Iris pigment epithelial cell (primary cell): ENCODE data around the gene SDC4.

Source experiments
- DNase-seq: peaks from one replicate; pipeline ENCODE4 v3.0.0-alpha.2; 2011; ENCODE audit warnings: low read depth

The SDC4 gene

GRCh38 chr20:45318948-45319347, 29.3 kb downstream of the SDC4 start:
- no peak for DNase-seq

DNA sequence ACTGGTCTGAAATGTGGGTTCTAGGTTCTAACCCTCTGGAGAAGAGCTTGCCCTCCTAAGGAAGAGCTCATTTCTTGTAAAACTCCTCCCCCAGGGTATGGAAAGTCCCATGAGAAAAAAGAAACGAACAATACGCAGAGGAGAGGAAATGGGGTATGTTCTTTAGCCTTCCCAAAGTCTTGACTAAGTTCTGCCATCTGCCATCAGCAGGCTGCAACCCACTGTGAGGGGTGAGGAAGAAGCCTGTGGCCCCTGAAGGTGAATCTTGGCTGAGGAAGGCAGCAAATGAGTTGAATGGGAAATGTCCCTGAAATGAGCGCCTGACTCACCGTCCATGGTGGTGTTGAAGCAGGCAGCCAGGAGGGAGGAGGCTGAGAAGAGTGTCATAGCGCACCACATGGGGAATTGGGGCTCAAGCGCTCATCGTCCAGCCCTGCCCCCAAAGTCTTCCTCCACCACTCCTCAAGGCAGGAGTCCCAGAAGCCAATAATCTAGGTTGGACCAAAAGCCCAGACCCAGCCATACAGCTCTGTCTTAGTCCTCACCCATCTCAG, 29.8 kb downstream of the SDC4 start:
- DNase-seq, result no peak

DNA sequence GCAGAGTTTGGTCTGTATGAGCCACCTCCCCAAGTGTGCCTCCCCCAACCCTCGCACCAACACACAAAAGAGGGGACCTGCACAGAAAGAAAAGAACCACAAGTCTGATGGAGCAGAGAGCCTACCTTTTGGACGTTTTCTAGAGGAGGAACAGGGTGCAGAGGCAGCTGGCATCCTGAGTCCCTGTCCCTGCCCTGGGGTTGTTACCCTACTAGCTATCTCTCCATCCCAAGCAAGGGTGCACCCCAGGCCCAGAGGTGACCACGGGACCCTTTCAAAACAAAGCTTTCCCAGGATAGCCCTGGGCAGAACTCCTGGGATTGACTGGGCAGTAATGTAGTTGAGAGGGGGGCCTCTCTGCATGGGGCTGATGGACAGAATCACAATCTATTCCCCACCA, 30.4 kb downstream of the SDC4 start:
- DNase-seq, result no peak

DNA sequence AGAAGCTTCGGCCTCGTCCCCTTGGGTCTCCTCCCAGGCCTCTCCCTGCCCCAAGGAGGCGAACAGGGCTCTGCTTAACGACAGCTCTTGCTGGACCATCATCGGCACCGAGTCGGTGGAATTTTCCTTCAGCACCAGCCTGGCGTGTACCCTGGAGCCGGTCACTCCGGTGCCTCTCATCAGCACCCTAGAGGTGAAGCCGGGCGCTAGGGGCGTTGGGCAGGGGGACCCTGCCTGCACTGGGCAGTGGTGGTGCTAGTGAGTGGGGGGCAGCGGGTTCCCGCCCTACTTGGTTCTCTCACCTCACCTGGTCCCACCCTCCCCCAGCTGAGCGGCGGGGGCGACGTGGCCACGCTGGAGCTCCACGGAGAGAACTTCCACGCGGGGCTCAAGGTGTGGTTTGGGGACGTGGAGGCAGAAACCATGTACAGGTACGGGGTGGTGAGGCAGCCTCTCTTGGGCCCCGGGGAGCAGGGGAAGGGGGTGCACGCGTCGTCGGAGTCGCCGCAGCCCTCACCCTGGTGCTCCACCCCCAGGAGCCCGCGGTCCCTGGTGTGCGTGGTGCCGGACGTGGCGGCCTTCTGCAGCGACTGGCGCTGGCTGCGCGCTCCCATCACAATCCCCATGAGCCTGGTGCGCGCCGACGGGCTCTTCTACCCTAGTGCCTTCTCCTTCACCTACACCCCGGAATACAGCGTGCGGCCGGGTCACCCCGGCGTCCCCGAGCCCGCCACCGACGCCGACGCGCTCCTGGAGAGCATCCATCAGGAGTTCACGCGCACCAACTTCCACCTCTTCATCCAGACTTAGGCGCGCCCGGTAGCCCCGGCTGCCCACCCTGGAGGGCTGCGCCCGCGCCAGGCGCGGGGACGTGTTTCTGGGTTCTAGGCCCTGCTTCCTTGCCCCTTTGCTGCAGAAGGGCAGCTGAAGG, 31.8 kb downstream of the SDC4 start:
- no peak for DNase-seq

DNA sequence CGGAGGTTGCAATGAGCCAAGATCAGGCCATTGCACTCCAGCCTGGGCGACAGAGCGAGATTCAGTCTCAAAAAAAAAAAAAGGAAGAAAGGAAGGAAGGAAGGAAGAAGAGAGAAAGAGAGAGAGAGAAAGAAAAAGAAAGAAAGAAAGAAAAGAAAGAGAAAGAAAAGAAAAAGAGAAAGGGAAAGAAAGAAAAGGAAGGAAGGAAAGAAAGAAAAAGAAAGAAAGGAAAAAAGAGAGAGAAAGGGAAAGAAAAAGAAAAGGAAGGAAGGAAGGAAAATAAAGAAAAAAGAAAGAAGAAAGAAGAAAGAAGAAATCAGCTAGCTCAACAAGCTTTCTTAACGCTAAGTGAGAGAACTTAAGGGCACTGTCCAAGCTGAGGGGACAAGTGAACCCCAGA, 32.6 kb downstream of the SDC4 start:
- DNase-seq, result no peak

- DNase-seq, result no peak
Observed at GRCh38 chr20:45313943-45314342, 34.3 kb downstream of the SDC4 start.

- no peak for DNase-seq
Observed at GRCh38 chr20:45313065-45313695, 35.0 kb downstream of the SDC4 start.

DNA sequence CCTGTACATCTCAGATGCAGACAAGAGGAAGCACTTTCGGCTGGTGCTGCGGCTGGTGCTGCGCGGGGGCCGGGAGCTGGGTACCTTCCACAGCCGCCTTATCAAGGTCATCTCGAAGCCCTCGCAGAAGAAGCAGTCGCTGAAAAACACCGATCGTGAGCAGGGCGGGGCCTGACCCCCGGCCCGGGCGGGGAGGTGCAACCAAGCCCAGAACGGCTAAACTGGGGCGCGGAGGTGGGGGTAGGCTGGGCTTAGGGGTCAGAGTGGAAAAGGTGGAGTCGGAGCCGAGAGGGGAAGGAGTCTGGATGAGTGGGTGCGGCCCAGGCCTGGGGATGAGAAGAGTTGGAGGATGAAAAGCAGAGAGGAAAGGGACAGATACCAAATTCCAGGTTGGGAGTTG, 36.0 kb downstream of the SDC4 start:
- no peak for DNase-seq

GRCh38 chr20:45311589-45312211, 36.5 kb downstream of the SDC4 start:
- DNase-seq, result peak; percentile 48

- DNase-seq, result no peak
Observed at GRCh38 chr20:45309075-45309474, 39.1 kb downstream of the SDC4 start.

GRCh38 chr20:45308117-45308778, 40.0 kb downstream of the SDC4 start, which contains the start of gene MATN4:
Gene MATN4 (minus strand): TSS chr20:45308299. CDS start chr20:45305582, 2,717 bp downstream.
- no peak for DNase-seq

- DNase-seq, result no peak
Observed at GRCh38 chr20:45307076-45307640, 41.1 kb downstream of the SDC4 start.

- DNase-seq, result no peak
Observed at GRCh38 chr20:45306431-45306982, 41.7 kb downstream of the SDC4 start, which contains the start of gene RBPJL. Gene RBPJL (plus strand): TSS chr20:45306840. CDS start chr20:45306923, 83 bp downstream.

DNA sequence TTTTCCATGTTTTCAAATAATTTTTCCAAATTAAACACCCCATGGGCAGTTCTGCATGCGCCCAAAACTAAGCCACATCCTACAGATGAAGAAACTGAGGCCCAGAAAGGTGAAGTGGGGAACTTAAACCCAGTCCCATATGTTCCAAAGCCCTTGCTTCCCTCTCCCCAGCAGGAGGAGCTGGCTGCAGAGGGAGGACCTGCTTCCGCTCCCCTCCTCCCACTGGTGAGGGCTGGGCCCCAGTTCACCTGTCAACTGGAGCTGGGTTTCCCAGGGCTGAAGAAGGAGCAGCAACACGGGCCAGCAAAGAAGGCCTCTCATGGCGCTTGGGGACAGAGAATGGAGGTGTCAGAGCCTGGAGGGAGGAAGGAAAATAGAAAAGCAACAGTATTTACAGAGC, 43.0 kb downstream of the SDC4 start:
- no peak for DNase-seq

DNA sequence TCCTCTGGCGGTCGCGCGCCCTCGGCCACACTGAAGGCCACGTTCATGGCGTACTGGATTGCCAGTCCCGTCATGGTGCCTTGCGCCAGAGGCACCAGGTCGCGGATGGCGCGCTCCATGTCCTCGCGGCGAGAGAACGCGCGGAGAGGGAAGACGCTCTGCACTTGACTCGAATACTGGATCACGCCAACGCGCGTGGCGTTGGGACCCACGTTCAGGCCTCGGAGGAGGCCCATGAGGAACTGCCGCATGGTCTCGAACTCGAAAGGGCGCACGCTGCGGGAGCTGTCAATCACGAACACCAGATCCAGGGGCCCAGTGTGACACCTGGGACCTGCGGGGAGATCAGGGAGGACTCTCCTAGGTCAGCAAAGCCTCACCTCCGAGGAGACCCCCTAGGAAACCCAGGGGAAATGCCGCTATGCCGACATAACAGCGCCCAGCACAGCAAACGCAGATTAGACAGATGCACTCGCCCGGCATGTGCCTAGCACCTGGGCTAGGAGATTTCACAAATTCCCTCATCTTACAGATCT, 43.7 kb downstream of the SDC4 start:
- no peak for DNase-seq

- no peak for DNase-seq
Observed at GRCh38 chr20:45303586-45304463, 44.4 kb downstream of the SDC4 start.

GRCh38 chr20:45301824-45302271, 46.4 kb downstream of the SDC4 start:
- DNase-seq, result no peak

- DNase-seq, result peak; percentile 40
Observed at GRCh38 chr20:45300961-45301360, 47.3 kb downstream of the SDC4 start.

DNA sequence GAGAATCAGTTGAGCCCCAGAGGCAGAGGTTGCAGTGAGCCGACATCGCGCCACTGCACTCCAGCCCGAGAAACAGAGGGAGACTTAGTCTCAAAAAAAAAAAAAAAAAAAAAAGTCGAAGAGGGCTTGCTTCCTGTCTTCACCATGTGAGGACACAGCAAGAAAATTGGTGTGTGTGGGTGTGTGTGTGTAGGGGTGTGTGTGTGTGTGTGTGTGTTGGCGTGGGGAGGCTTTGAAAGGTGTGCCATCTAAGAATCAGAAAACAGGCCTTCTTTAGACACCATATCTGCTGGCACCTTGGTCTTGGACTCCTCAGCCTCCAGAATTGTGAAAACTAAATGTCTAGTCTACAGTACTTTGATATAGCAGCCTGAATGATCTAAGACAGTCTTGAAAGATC, 48.4 kb downstream of the SDC4 start:
- no peak for DNase-seq
